ENCODE data around the gene MSANTD7.
"Not testable (repeated sequence)": the region's sequence is repeated elsewhere in the genome, so short reads cannot be mapped to it uniquely, and the experiment has no call there.

Gene MSANTD7

GRCh38 chr10:14837757-14838581 is at the start of gene MSANTD7, which contains the start of the genes CDNF and HSPA14:
Gene MSANTD7, plus strand, starts transcription at chr10:14838306. Its CDS starts 3,979 bp downstream, at chr10:14842285.
Gene CDNF, minus strand, starts transcription at chr10:14838037. Its CDS starts 91 bp downstream, at chr10:14837946.
Gene HSPA14, plus strand, starts transcription at chr10:14838306. Its CDS starts 97 bp downstream, at chr10:14838403.
- DNase-seq = peak; percentile 97 to 99

GRCh38 chr10:14798636-14799035 is 39.5 kb upstream of the MSANTD7 start:
- no peak for DNase-seq

GRCh38 chr10:14800397-14800796 is 37.7 kb upstream of the MSANTD7 start:
- DNase-seq = no peak

- no peak for DNase-seq
Measured at GRCh38 chr10:14801723-14802122, 36.4 kb upstream of the MSANTD7 start.

GRCh38 chr10:14803827-14804226 is 34.3 kb upstream of the MSANTD7 start:
- no peak for DNase-seq

- DNase-seq = no peak
Measured at GRCh38 chr10:14806318-14806717, 31.8 kb upstream of the MSANTD7 start.

- DNase-seq = no peak
Measured at GRCh38 chr10:14810969-14811953, 26.8 kb upstream of the MSANTD7 start.

GRCh38 chr10:14812271-14812670 is 25.8 kb upstream of the MSANTD7 start:
- no peak for DNase-seq

GRCh38 chr10:14815681-14816080 is 22.4 kb upstream of the MSANTD7 start:
- DNase-seq = no peak

- DNase-seq = not testable (repeated sequence)
Measured at GRCh38 chr10:14816717-14817116, 21.4 kb upstream of the MSANTD7 start.

- DNase-seq = no peak
Measured at GRCh38 chr10:14820010-14820774, 17.9 kb upstream of the MSANTD7 start.

- no peak for DNase-seq
Measured at GRCh38 chr10:14820775-14821154, 17.3 kb upstream of the MSANTD7 start.

GRCh38 chr10:14821635-14822375 is 16.3 kb upstream of the MSANTD7 start:
- no peak for DNase-seq

GRCh38 chr10:14822879-14823755 is 15.0 kb upstream of the MSANTD7 start:
- DNase-seq = peak; percentile 2 to 52

GRCh38 chr10:14823966-14824365 is 14.1 kb upstream of the MSANTD7 start:
- DNase-seq = no peak

GRCh38 chr10:14826076-14826829 is 11.9 kb upstream of the MSANTD7 start:
- no peak for DNase-seq

GRCh38 chr10:14833106-14833505 is 5.0 kb upstream of the MSANTD7 start:
- DNase-seq = no peak

GRCh38 chr10:14836208-14836607 is 1.9 kb upstream of the MSANTD7 start:
- no peak for DNase-seq

GRCh38 chr10:14837003-14837756 is 926 bp upstream of the MSANTD7 start:
- DNase-seq = peak in 1 of 2 donors; percentile 48

Data from hippocampal formation (tissue), 2 donors.